IMR-90 (cell line): ENCODE data around the gene EFNB2. TPM values are rescaled to one million over a fixed set of nuclear protein-coding genes. Genes with fewer than 3 reads are reported as not detected.

Source experiments
- ATAC-seq: fragments of 200-7000 bp; cut with Tn5 transposase; 2 replicates; pipeline ENCODE4 v1.9.1; 2020; ENCODE audit warnings: low read depth, mild to moderate bottlenecking, moderate library complexity
- BruUV-seq: library from RNA; stranded (reverse); fragments of 400-500 nt; replicated peaks from 2 replicates; lab custom pipeline; 2021; lab: Mats Ljungman, UMichigan
- CTCF ChIA-PET: fragments of 300-600 bp; formaldehyde crosslinking; extraction: SDS; loops from one replicate; lab custom pipeline; 2021; ENCODE audit warnings: antibody characterized with exemption; lab: Yijun Ruan, JAX
- POLR2A ChIA-PET: fragments of 300-600 bp; sonication (Branson Sonifier 250); formaldehyde crosslinking; loops from one replicate; lab custom pipeline; 2022; ENCODE audit warnings: antibody characterized with exemption; ENCODE audit not compliant: unreplicated experiment; lab: Charles Lee
- DNase-seq: peaks from one replicate; pipeline ENCODE4 v3.0.0; 2013
- H2AFZ ChIP-seq: replicated peaks from 2 replicates; pipeline ENCODE3; 2013; ENCODE audit warnings: low read length, mild to moderate bottlenecking; ENCODE audit not compliant: poor library complexity
- H2AK5ac ChIP-seq: 2 replicates; pipeline ENCODE4 v1.6.1; 2013; ENCODE audit warnings: low read depth, low read length, inconsistent platforms
- H2AK9ac ChIP-seq: replicated peaks from 2 replicates; pipeline ENCODE3; 2013; ENCODE audit warnings: mild to moderate bottlenecking, low read depth, low read length, moderate library complexity; ENCODE audit not compliant: poor library complexity
- H2BK120ac ChIP-seq: 2 replicates; pipeline ENCODE4 v1.6.1; 2013; ENCODE audit warnings: low read depth, low read length, inconsistent platforms
- H2BK15ac ChIP-seq: 3 replicates; pipeline ENCODE4 v1.6.1; 2013; ENCODE audit warnings: low read depth, low read length, inconsistent platforms
- H2BK20ac ChIP-seq: 2 replicates; pipeline ENCODE4 v1.6.1; 2013; ENCODE audit warnings: low read depth, mild to moderate bottlenecking, inconsistent platforms, low read length, moderate library complexity
- H2BK5ac ChIP-seq: 2 replicates; pipeline ENCODE4 v1.6.1; 2013; ENCODE audit warnings: mild to moderate bottlenecking, low read depth, low read length, inconsistent platforms; ENCODE audit not compliant: poor library complexity, severe bottlenecking
- H3K14ac ChIP-seq: replicated peaks from 2 replicates; pipeline ENCODE4 v1.6.1; 2013; ENCODE audit warnings: low read depth, low read length, inconsistent platforms
- H3K18ac ChIP-seq: 2 replicates; pipeline ENCODE4 v1.6.1; 2013; ENCODE audit warnings: low read depth, low read length, control low read depth
- H3K23ac ChIP-seq: 2 replicates; pipeline ENCODE4 v1.6.1; 2013; ENCODE audit warnings: low read depth, low read length, inconsistent platforms
- H3K27ac ChIP-seq: 2 replicates; pipeline ENCODE4 v1.5.1; 2013; ENCODE audit warnings: mild to moderate bottlenecking, control low read depth, low read length; ENCODE audit not compliant: insufficient read depth
- H3K27me3 ChIP-seq: 2 replicates; pipeline ENCODE4 v1.6.1; 2013; ENCODE audit warnings: low read length; ENCODE audit not compliant: control insufficient read depth, insufficient read depth
- H3K36me3 ChIP-seq: 2 replicates; pipeline ENCODE4 v1.6.1; 2013; ENCODE audit warnings: low read length, mixed read lengths; ENCODE audit not compliant: control insufficient read depth, insufficient read depth
- H3K4ac ChIP-seq: 2 replicates; pipeline ENCODE4 v1.6.1; 2013; ENCODE audit warnings: low read depth, low read length, inconsistent platforms
- H3K4me1 ChIP-seq: 2 replicates; pipeline ENCODE4 v1.6.1; 2013; ENCODE audit warnings: low read length, mixed read lengths; ENCODE audit not compliant: control insufficient read depth, insufficient read depth
- H3K4me2 ChIP-seq: 2 replicates; pipeline ENCODE4 v1.6.1; 2013; ENCODE audit warnings: low read depth, mild to moderate bottlenecking, control low read depth, low read length, moderate library complexity
- H3K4me3 ChIP-seq: 2 replicates; pipeline ENCODE4 v1.5.1; 2013; ENCODE audit warnings: low read depth, mild to moderate bottlenecking, control low read depth, low read length, moderate library complexity; ENCODE audit not compliant: insufficient read depth
- H3K56ac ChIP-seq: 2 replicates; pipeline ENCODE4 v1.6.1; 2013; ENCODE audit warnings: low read length, inconsistent platforms; ENCODE audit not compliant: insufficient read depth; ENCODE audit errors: extremely low read depth
- H3K79me1 ChIP-seq, 2 experiments: 2 replicates each; pipeline ENCODE4 v1.6.1; 2013; ENCODE audit warnings: low read length in 2 of 2, inconsistent platforms in 1 of 2, low read depth in 1 of 2
- H3K9ac ChIP-seq: 2 replicates; pipeline ENCODE4 v1.6.1; 2013; ENCODE audit warnings: low read depth, low read length, control low read depth
- H3K9me1 ChIP-seq: 2 replicates; pipeline ENCODE4 v1.6.1; 2013; ENCODE audit warnings: low read length, inconsistent platforms; ENCODE audit not compliant: insufficient read depth
- H3K9me3 ChIP-seq: 2 replicates; pipeline ENCODE4 v1.6.1; 2013; ENCODE audit warnings: low read length; ENCODE audit not compliant: control insufficient read depth, insufficient read depth
- H4K20me1 ChIP-seq: 2 replicates; pipeline ENCODE4 v1.6.1; 2013; ENCODE audit warnings: low read length, inconsistent platforms; ENCODE audit not compliant: insufficient read depth
- H4K5ac ChIP-seq: 2 replicates; pipeline ENCODE4 v1.6.1; 2013; ENCODE audit warnings: mild to moderate bottlenecking, low read depth, low read length, control low read depth
- H4K8ac ChIP-seq, 2 experiments: 2 replicates each; pipeline ENCODE4 v1.6.1; 2013; ENCODE audit warnings: low read depth in 2 of 2, low read length in 2 of 2, control low read depth in 1 of 2, inconsistent platforms in 1 of 2
- H4K91ac ChIP-seq: 2 replicates; pipeline ENCODE4 v1.6.1; 2013; ENCODE audit warnings: low read depth, low read length, inconsistent platforms; ENCODE audit not compliant: insufficient read depth
- RAD21 ChIP-seq: IDR thresholded peaks from 2 replicates; pipeline ENCODE4 v1.6.1; 2012; ENCODE audit warnings: low read length, improper control_type of control experiment
- RFX5 ChIP-seq: IDR thresholded peaks from 2 replicates; pipeline ENCODE4 v1.8.0; 2012; ENCODE audit warnings: low read depth, mild to moderate bottlenecking, low read length, moderate library complexity
- SMC3 ChIP-seq: fragments of 150-350 bp; IDR thresholded peaks from 2 replicates; pipeline ENCODE4 v1.6.1; 2016; ENCODE audit warnings: low read depth, mild to moderate bottlenecking, antibody characterized with exemption, low read length, moderate library complexity
- USF2 ChIP-seq: fragments of 150-350 bp; IDR thresholded peaks from 2 replicates; pipeline ENCODE4 v1.6.1; 2017; ENCODE audit warnings: mild to moderate bottlenecking, antibody characterized with exemption, low read length, low read depth
- WGBS, 2 experiments: methylation state at CpG; one replicate each; pipeline versions ENCODE4 v1.1.5 to v1.1.7; 2013; ENCODE audit warnings: missing lambda C conversion rate in 2 of 2; ENCODE audit not compliant: insufficient read length in 1 of 2; ENCODE audit errors: extremely low coverage in 2 of 2; 5-methylcytosine and 5-hydroxymethylcytosine counted together
- dilution Hi-C: fragments of 300-500 bp; cut with HindIII; formaldehyde crosslinking; loops from one replicate; pipeline ENCODE4 v1.14.3; 2018; ENCODE audit warnings: low sequenced_read_pairs; ENCODE audit not compliant: unreplicated experiment
- in situ Hi-C: fragments of 300-500 bp; cut with MboI; formaldehyde crosslinking; loops from 3 replicates; pipeline ENCODE4 v1.14.3; 2019; ENCODE audit warnings: low sequenced_read_pairs, inconsistent platforms, mixed read lengths
- intact Hi-C: fragments of 100-400 bp; cut with micrococcal nuclease; formaldehyde crosslinking; loops from 2 replicates; pipeline ENCODE4 v1.10.0; 2022
- polyA plus RNA-seq, 3 experiments: library from polyadenylated mRNA; depleted of rRNA; stranded (reverse); fragments of >200 nt; gene quantifications; 2 replicates each; pipeline ENCODE4 v1.2.3, GENCODE V29; 2012; ENCODE audit warnings: low replicate concordance in 1 of 3
- total RNA-seq: library from RNA; depleted of rRNA; stranded (reverse); fragments of >200 nt; gene quantifications from 2 replicates; pipeline ENCODE4 v1.2.3, GENCODE V29; 2012

The EFNB2 gene
- total and polyA plus RNA-seq, 2 of the 4 experiments (the other 2 are of a cell fraction): 5.4 to 6.0 TPM

GRCh38 chr13:106541826-106542225, 6.4 kb upstream of the EFNB2 start:
- no TSS peak for BruUV-seq
- Histone ChIP-seq H3K4ac (no peak overlapping the region), H3K18ac (no peak overlapping the region)

More at GRCh38 chr13:106541826-106542225, 6.4 kb upstream of the EFNB2 start:
- intact Hi-C loops: no loop called here
- Histone ChIP-seq H3K9me1 (0 out of 2 replicates have a peak, but pooled peaks cover 3% of the 10 kb centered on the region), H3K27ac (no peak overlapping the region), H3K36me3 (peaks cover 5% of the 10 kb centered on the region; the same call in 1 of the 2 replicates), H2BK15ac (no peak overlapping the region), H2AK5ac (no peak overlapping the region), H3K23ac (no peak overlapping the region), H2BK120ac (no peak overlapping the region), H4K91ac (no peak overlapping the region), H3K9me3 (no peaks in the 10 kb centered on the region), H3K27me3 (no peaks in the 10 kb centered on the region), H3K4me1 (no peaks in the 10 kb centered on the region), H3K14ac (no peak overlapping the region), H2AFZ (no peak overlapping the region), H4K8ac (no peak overlapping the region), H3K79me1 (peaks cover 17 to 22% of the 10 kb centered on the region in 2 experiments), H3K56ac (no peak overlapping the region), H4K5ac (no peak overlapping the region), H2BK5ac (no peak overlapping the region), H2BK20ac (no peak overlapping the region), H2AK9ac (no peak overlapping the region), H4K20me1 (peaks cover 6% of the 10 kb centered on the region), H3K4me3 (no peak overlapping the region), H3K4me2 (no peak overlapping the region), H3K9ac (no peak overlapping the region)
- TF ChIP-seq SMC3: no peak
- TF ChIP-seq RFX5: no peak
- TF ChIP-seq USF2: no peak
- no peak for TF ChIP-seq RAD21
- no CpG with 5 or more reads among the region's 1 CpG for WGBS, 2 experiments
- ATAC-seq: no peak
- DNase-seq: no peak
- ChIA-PET POLR2A (interaction anchor here (0.6 kb wide), 2 partner anchors 8 to 1321 kb away, joined by 3 to 4 read pairs; no protein-coding TSS in a partner anchor), CTCF (interaction anchor here (0.5 to 1.0 kb wide), 5 partner anchors 8 to 1113 kb away, joined by 3 to 8 read pairs (median 6); no protein-coding TSS in a partner anchor)
- in situ Hi-C loops: loop anchor here (25.0 kb wide), 2 partner anchors 1105 to 1205 kb away; no protein-coding TSS in a partner anchor
- dilution Hi-C loops: no loop called here
